Measurements from ENCODE around the gene CATSPERD. TPM values are rescaled to one million over a fixed set of nuclear protein-coding genes. Genes with fewer than 3 reads are reported as not detected.

Gene CATSPERD
- total RNA-seq, 1 experiment from 2014 or later = not detected

- no peak overlapping the region for H3K4me3 Mint-ChIP-seq
These were observed 88.6 kb downstream of the CATSPERD start for GRCh38 chr19:5809053-5809452.

More at GRCh38 chr19:5809053-5809452, 88.6 kb downstream of the CATSPERD start:
- Histone ChIP-seq H4K91ac (ENCODE audit: insufficient read length, low read depth, low read length) (no peak overlapping the region), H3K4me2 (ENCODE audit: insufficient read depth, insufficient read length, low read length) (no peak overlapping the region), H4K5ac (ENCODE audit: insufficient read length, low read depth, low read length) (no peak overlapping the region), H3K56ac (ENCODE audit: insufficient read length, low read depth, low read length) (no peak overlapping the region), H3K18ac (ENCODE audit: insufficient read length, low read depth, low read length) (no peak overlapping the region), H3K4me1 (ENCODE audit: insufficient read depth, low read length) (no peaks in the 10 kb centered on the region), H3K4ac (ENCODE audit: low read depth, low read length) (no peak overlapping the region), H3K27ac (ENCODE audit: insufficient read length, low read depth, low read length) (no peak overlapping the region), H3K9ac (ENCODE audit: extremely low read depth, insufficient read length, low read length) (no peak overlapping the region), H2BK20ac (ENCODE audit: low read depth, low read length, poor library complexity, severe bottlenecking) (no peak overlapping the region), H2BK5ac (ENCODE audit: insufficient read length, low read length) (no peak overlapping the region), H3K14ac (ENCODE audit: insufficient read depth, low read length) (no peak overlapping the region), H2AFZ (ENCODE audit: low read length) (no peak overlapping the region), H3K23me2 (ENCODE audit: insufficient read length, low read depth, low read length, poor library complexity, severe bottlenecking) (peaks cover 6% of the 10 kb centered on the region), H4K20me1 (ENCODE audit: control insufficient read depth, insufficient read depth, insufficient read length) (no peaks in the 10 kb centered on the region), H3K79me2 (ENCODE audit: insufficient read depth, low read length) (no peaks in the 10 kb centered on the region), H2BK15ac (ENCODE audit: low read depth, low read length) (no peak overlapping the region), H3K9me3 (ENCODE audit: control insufficient read depth, low read depth, low read length) (no peaks in the 10 kb centered on the region), H4K8ac (replicated peaks; ENCODE audit: insufficient read length, low read depth, low read length) (no peak overlapping the region), H2BK120ac (ENCODE audit: low read depth, low read length, poor library complexity, severe bottlenecking) (no peak overlapping the region), H3K23ac (ENCODE audit: insufficient read length, low read depth, low read length) (no peak overlapping the region), H2AK5ac (ENCODE audit: insufficient read length, low read length) (no peak overlapping the region), H3K27me3 (ENCODE audit: insufficient read depth, low read length) (no peaks in the 10 kb centered on the region; the same call in 1 of the 2 replicates), H2BK12ac (ENCODE audit: insufficient read length, low read depth, low read length) (no peak overlapping the region), H3T11ph (ENCODE audit: low read length) (no peak overlapping the region), H3K79me1 (ENCODE audit: insufficient read depth, low read depth, low read length, poor library complexity, severe bottlenecking) (no peaks in the 10 kb centered on the region)
- no peak for DNase-seq
- peaks cover 18% of the 10 kb centered on the region for H3K27me3 Mint-ChIP-seq (ENCODE audit: low read depth)
- H3K4me1 Mint-ChIP-seq = peaks cover 12 to 18% of the 10 kb centered on the region in 2 experiments
- no peak overlapping the region for H3K27ac Mint-ChIP-seq
- no CpG with 5 or more reads among the region's 9 CpGs for WGBS (ENCODE audit: extremely low coverage, insufficient read length, low lambda C conversion rate)
- no peaks in the 10 kb centered on the region for H3K9me3 Mint-ChIP-seq
- H3K36me3 Mint-ChIP-seq (ENCODE audit: insufficient read depth in 1 of 3, low read depth in 3 of 3) = no peaks in the 10 kb centered on the region
- TF ChIP-seq CTCF (conservative IDR thresholded peaks at IDR 0.05) = no peak

Measured in H9 (cell line).